Measurements from ENCODE around the gene ACP6.

DNA sequence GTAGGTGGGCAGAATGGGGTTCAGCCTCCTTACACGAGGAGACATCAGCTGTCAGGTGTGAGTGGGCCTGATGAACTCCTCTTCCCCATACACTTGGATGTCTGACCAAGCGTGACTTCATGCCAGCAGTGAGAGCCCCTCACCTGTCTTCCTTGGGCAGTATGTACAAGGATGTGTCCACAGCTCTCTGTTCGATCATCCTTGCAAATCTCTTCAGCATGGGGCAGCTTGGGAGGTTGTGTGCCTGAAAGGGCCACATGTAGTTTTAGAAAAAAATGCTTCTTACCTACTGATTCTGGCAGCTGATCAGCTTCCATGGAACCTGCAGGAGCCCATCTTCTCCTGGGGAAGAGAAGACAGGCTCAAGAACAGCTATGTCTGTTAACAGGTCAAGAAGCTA lies 18.0 kb downstream of the ACP6 start:
- TF ChIP-seq, protein P1, sequence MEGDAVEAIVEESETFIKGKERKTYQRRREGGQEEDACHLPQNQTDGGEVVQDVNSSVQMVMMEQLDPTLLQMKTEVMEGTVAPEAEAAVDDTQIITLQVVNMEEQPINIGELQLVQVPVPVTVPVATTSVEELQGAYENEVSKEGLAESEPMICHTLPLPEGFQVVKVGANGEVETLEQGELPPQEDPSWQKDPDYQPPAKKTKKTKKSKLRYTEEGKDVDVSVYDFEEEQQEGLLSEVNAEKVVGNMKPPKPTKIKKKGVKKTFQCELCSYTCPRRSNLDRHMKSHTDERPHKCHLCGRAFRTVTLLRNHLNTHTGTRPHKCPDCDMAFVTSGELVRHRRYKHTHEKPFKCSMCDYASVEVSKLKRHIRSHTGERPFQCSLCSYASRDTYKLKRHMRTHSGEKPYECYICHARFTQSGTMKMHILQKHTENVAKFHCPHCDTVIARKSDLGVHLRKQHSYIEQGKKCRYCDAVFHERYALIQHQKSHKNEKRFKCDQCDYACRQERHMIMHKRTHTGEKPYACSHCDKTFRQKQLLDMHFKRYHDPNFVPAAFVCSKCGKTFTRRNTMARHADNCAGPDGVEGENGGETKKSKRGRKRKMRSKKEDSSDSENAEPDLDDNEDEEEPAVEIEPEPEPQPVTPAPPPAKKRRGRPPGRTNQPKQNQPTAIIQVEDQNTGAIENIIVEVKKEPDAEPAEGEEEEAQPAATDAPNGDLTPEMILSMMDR (IDR thresholded peaks at IDR 0.05), result no peak
- TF ChIP-seq, protein P2, sequence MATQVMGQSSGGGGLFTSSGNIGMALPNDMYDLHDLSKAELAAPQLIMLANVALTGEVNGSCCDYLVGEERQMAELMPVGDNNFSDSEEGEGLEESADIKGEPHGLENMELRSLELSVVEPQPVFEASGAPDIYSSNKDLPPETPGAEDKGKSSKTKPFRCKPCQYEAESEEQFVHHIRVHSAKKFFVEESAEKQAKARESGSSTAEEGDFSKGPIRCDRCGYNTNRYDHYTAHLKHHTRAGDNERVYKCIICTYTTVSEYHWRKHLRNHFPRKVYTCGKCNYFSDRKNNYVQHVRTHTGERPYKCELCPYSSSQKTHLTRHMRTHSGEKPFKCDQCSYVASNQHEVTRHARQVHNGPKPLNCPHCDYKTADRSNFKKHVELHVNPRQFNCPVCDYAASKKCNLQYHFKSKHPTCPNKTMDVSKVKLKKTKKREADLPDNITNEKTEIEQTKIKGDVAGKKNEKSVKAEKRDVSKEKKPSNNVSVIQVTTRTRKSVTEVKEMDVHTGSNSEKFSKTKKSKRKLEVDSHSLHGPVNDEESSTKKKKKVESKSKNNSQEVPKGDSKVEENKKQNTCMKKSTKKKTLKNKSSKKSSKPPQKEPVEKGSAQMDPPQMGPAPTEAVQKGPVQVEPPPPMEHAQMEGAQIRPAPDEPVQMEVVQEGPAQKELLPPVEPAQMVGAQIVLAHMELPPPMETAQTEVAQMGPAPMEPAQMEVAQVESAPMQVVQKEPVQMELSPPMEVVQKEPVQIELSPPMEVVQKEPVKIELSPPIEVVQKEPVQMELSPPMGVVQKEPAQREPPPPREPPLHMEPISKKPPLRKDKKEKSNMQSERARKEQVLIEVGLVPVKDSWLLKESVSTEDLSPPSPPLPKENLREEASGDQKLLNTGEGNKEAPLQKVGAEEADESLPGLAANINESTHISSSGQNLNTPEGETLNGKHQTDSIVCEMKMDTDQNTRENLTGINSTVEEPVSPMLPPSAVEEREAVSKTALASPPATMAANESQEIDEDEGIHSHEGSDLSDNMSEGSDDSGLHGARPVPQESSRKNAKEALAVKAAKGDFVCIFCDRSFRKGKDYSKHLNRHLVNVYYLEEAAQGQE (IDR thresholded peaks at IDR 0.05; ENCODE audit: insufficient read depth in 1 of 2, low read depth in 2 of 2, low read length in 1 of 2), result no peak

Data from Panc1 (cell line).